ENCODE measurements around the gene B9D2. TPM values are rescaled to one million over a fixed set of nuclear protein-coding genes. Genes with fewer than 3 reads are reported as not detected.

Gene B9D2
- total RNA-seq, 1 donor from 2014 or later = 3.4 TPM

DNA sequence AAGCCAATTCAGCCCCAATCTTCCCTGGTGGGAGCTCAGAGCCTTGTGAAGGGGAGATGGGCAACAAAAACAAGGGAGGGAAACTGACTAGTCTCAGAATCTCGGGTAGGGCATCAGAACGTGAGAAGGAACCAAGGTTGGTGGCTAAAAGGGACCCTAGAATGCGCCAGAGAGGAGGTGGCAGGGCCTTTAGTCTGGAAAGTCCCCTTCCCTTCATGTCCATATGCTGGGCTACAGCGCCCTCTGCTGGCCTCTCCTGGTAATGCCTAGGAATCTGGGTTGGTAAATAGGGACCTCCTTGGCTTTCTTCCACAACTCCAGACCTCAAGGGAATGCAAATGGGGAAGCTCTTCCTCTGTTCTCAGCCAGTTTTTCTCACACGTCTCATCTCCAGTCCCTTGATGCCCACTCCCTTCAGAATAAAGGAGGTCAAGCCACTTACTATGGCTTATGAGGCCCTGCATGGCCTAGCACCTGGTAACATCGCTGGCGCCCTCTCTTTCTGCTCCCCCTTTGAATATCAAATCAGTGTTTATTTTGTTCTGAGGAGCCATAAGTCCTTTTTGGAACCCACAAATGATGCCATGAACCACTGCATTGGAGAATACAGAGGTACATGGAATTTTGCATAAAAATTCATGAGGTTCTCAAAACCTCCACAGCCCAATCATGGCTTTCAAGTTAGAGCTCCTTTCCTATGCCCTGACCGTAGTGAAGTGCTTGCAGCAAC, 55.3 kb downstream of the B9D2 start:
- peak; percentile 97 for DNase-seq

DNA sequence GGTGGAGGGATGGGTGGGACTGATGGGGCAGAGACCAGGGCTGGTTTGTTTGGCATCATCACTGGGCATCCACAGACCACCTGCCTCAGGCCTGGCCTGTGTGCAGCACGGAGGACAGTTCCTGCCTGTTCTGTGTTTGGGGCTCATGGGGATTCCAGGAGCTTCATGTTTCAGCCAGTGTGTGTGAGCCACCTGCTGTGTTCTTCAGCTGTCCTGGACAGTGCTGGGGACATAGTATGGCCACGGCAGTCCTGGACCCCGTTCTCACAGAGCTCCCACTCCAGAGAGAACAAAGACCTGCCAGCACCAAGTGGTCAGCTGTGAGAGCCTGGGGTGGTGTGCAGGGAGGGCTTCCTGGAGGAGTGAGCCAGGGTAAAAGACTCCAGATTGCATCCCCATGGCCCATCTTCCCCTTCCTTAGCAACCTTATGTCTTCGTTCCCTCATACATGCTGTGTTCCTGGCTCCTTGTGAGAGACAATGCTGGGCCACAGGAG, 55.9 kb downstream of the B9D2 start:
- DNase-seq = peak; percentile 79

DNA sequence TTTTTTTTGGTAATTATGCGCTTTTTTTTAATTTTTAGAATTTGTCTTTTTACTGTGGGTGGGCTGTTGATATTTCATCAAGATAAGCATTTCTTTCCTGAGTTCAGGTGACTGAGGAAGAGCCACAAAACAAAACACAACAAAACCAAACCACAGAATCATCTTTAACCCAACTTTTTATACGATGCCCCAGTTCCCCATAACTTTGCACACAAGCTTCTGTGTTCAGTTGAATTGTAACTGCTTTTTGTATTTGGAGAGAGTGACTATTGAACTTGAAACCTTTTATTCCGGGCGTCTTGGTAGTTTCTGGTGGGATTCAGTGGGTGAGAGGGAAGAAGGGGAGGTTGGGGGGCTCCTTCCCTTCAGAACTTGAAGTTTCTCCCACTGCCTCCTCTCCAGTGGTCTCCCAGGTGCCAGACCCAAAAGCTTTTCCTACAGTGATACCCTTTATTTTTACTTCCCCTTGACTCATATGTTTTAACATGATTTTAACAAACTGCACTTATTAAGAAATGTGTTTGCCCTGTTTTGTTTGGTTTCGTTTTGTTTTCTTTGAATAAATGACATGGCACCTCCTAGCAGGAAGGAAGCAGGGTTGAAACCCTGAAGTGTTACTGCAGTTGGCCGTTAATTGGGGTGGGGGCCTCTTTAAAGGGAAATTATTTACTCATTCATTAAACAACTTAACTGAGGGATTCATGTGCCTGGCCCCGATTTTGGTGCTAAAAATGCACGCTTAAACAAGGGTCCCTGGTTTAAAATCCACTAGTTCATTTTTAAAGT, 56.7 kb downstream of the B9D2 start:
- DNase-seq = no peak

DNA sequence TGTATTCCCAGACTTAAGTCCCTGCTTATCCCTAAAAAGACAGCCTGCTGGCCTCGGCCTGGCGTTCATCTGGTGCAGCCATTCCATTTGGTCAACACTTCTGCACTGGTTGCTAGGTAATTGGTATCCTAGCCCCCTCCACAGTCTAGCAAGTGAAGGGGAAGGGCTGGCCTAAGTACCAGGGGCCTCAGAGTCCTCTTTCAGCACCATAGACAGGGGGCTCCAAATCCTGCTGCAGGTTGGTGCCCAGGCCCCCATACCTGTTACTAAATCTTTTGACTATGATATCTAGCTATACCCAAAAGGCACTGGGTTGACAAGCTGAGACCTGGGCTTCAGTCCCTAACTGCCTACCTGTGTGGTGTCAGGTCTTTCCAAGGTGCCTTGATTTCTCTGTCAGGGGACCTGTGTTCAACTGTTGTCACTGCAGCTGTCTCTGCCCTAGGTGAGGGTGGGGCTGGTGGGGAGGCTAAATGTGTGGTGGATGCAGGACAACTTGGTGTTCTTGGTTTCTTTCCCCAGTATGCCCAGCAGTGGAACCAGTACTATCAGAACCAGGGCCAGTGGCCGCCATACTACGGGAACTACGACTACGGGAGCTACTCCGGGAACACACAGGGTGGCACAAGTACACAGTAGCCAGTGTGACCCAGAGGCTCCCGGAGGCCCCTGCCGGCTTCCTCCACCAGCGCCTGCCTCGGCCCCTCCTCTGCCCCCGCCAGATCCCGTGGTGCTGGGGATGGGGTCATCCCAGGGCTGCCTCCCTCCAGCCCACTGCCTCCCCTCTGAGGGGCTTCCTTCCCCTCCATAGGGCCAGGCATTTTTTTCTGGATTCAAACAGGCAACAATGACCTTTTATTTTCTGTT, 57.8 kb downstream of the B9D2 start:
- no peak for DNase-seq

DNA sequence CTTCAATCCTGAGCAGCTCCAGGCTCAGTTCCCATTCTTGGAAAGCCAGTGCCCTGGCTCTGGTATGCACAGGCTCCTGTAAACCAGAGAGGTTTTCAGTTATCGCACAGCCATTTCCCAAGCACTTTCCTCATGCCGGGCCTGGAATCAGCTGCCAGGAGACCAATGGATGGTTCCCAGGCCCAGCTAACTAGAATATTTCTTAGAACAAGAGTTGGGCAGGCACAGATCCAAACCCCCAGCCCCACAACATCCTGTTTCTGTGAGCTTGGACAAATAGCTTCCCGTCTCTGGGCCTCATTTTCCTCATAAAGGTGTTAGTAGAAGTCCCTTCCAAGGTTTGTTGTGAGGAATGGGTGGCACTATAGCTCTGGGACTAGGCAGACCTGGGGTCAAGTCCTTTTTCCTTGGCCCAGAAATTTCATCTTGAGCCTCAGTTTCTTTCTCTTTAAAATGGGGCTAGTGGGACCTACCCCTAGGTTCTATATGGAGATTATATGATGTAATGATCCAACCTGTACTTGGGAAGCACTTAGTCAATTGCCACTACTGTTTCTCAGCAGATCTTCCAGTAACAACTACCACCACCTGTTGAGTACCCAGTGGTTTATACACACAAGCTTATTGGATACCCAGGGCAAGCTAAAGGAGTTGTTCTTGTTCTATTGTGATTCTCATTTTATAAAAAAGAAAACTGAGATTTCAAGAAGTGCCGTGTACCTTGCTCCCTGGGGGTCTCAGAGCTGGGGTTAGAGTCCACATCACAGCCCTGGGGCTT, 59.1 kb downstream of the B9D2 start:
- DNase-seq = no peak

Other genes with a start within 250 kb of the B9D2 start
- 3.1 TPM for gene CYP2F1, start 249.7 kb downstream of the B9D2 start, total RNA-seq
- 11.0 TPM for gene CYP2S1, start 170.9 kb downstream of the B9D2 start, total RNA-seq
- gene AXL, start 144.9 kb downstream of the B9D2 start, total RNA-seq = 57.3 TPM
- 119 TPM for gene HNRNPUL1, start 99.8 kb downstream of the B9D2 start, total RNA-seq
- gene CCDC97, start 54.0 kb downstream of the B9D2 start, total RNA-seq = 21.2 TPM
- 12.2 TPM for gene TGFB1, start 10.2 kb downstream of the B9D2 start, total RNA-seq
- 11.8 TPM for gene TMEM91, start 12.4 kb upstream of the B9D2 start, total RNA-seq
- 18.2 TPM for gene EXOSC5, start 33.2 kb upstream of the B9D2 start, total RNA-seq
- 58.0 TPM for gene BCKDHA, start 33.7 kb upstream of the B9D2 start, total RNA-seq
- gene B3GNT8, start 63.2 kb upstream of the B9D2 start, total RNA-seq = 3.9 TPM
- 42.5 TPM for gene DMAC2, start 75.8 kb upstream of the B9D2 start, total RNA-seq
- gene ERICH4, start 79.0 kb upstream of the B9D2 start, total RNA-seq = not detected
- 2.6 TPM for gene CEACAM21, start 212.0 kb upstream of the B9D2 start, total RNA-seq

Data from tongue (tissue), 2 donors.